IMR-90 (cell line): ENCODE results near the gene MYCBPAP. TPM values are rescaled to one million over a fixed set of nuclear protein-coding genes. Genes with fewer than 3 reads are reported as not detected.
A peak's percentile ranks its signal among the peaks of the same experiment; 100 is the strongest.

Experiments
- ATAC-seq: fragments of 200-7000 bp; cut with Tn5 transposase; 2 replicates; pipeline ENCODE4 v1.9.1; 2020; ENCODE audit warnings: low read depth, mild to moderate bottlenecking, moderate library complexity
- BruUV-seq: library from RNA; stranded (reverse); fragments of 400-500 nt; replicated peaks from 2 replicates; lab custom pipeline; 2021; lab: Mats Ljungman, UMichigan
- CTCF ChIA-PET: fragments of 300-600 bp; formaldehyde crosslinking; extraction: SDS; loops from one replicate; lab custom pipeline; 2021; ENCODE audit warnings: antibody characterized with exemption; lab: Yijun Ruan, JAX
- POLR2A ChIA-PET: fragments of 300-600 bp; sonication (Branson Sonifier 250); formaldehyde crosslinking; loops from one replicate; lab custom pipeline; 2022; ENCODE audit warnings: antibody characterized with exemption; ENCODE audit not compliant: unreplicated experiment; lab: Charles Lee
- DNase-seq: peaks from one replicate; pipeline ENCODE4 v3.0.0; 2013
- H2AFZ ChIP-seq: replicated peaks from 2 replicates; pipeline ENCODE3; 2013; ENCODE audit warnings: low read length, mild to moderate bottlenecking; ENCODE audit not compliant: poor library complexity
- H2AK5ac ChIP-seq: 2 replicates; pipeline ENCODE4 v1.6.1; 2013; ENCODE audit warnings: low read depth, low read length, inconsistent platforms
- H2AK9ac ChIP-seq: replicated peaks from 2 replicates; pipeline ENCODE3; 2013; ENCODE audit warnings: mild to moderate bottlenecking, low read depth, low read length, moderate library complexity; ENCODE audit not compliant: poor library complexity
- H2BK120ac ChIP-seq: 2 replicates; pipeline ENCODE4 v1.6.1; 2013; ENCODE audit warnings: low read depth, low read length, inconsistent platforms
- H2BK15ac ChIP-seq: 3 replicates; pipeline ENCODE4 v1.6.1; 2013; ENCODE audit warnings: low read depth, low read length, inconsistent platforms
- H2BK20ac ChIP-seq: 2 replicates; pipeline ENCODE4 v1.6.1; 2013; ENCODE audit warnings: low read depth, mild to moderate bottlenecking, inconsistent platforms, low read length, moderate library complexity
- H2BK5ac ChIP-seq: 2 replicates; pipeline ENCODE4 v1.6.1; 2013; ENCODE audit warnings: mild to moderate bottlenecking, low read depth, low read length, inconsistent platforms; ENCODE audit not compliant: poor library complexity, severe bottlenecking
- H3K14ac ChIP-seq: replicated peaks from 2 replicates; pipeline ENCODE4 v1.6.1; 2013; ENCODE audit warnings: low read depth, low read length, inconsistent platforms
- H3K18ac ChIP-seq: 2 replicates; pipeline ENCODE4 v1.6.1; 2013; ENCODE audit warnings: low read depth, low read length, control low read depth
- H3K23ac ChIP-seq: 2 replicates; pipeline ENCODE4 v1.6.1; 2013; ENCODE audit warnings: low read depth, low read length, inconsistent platforms
- H3K27ac ChIP-seq: 2 replicates; pipeline ENCODE4 v1.5.1; 2013; ENCODE audit warnings: mild to moderate bottlenecking, control low read depth, low read length; ENCODE audit not compliant: insufficient read depth
- H3K27me3 ChIP-seq: 2 replicates; pipeline ENCODE4 v1.6.1; 2013; ENCODE audit warnings: low read length; ENCODE audit not compliant: control insufficient read depth, insufficient read depth
- H3K36me3 ChIP-seq: 2 replicates; pipeline ENCODE4 v1.6.1; 2013; ENCODE audit warnings: low read length, mixed read lengths; ENCODE audit not compliant: control insufficient read depth, insufficient read depth
- H3K4ac ChIP-seq: 2 replicates; pipeline ENCODE4 v1.6.1; 2013; ENCODE audit warnings: low read depth, low read length, inconsistent platforms
- H3K4me1 ChIP-seq: 2 replicates; pipeline ENCODE4 v1.6.1; 2013; ENCODE audit warnings: low read length, mixed read lengths; ENCODE audit not compliant: control insufficient read depth, insufficient read depth
- H3K4me2 ChIP-seq: 2 replicates; pipeline ENCODE4 v1.6.1; 2013; ENCODE audit warnings: low read depth, mild to moderate bottlenecking, control low read depth, low read length, moderate library complexity
- H3K4me3 ChIP-seq: 2 replicates; pipeline ENCODE4 v1.5.1; 2013; ENCODE audit warnings: low read depth, mild to moderate bottlenecking, control low read depth, low read length, moderate library complexity; ENCODE audit not compliant: insufficient read depth
- H3K56ac ChIP-seq: 2 replicates; pipeline ENCODE4 v1.6.1; 2013; ENCODE audit warnings: low read length, inconsistent platforms; ENCODE audit not compliant: insufficient read depth; ENCODE audit errors: extremely low read depth
- H3K79me1 ChIP-seq, 2 experiments: 2 replicates each; pipeline ENCODE4 v1.6.1; 2013; ENCODE audit warnings: low read length in 2 of 2, inconsistent platforms in 1 of 2, low read depth in 1 of 2
- H3K9ac ChIP-seq: 2 replicates; pipeline ENCODE4 v1.6.1; 2013; ENCODE audit warnings: low read depth, low read length, control low read depth
- H3K9me1 ChIP-seq: 2 replicates; pipeline ENCODE4 v1.6.1; 2013; ENCODE audit warnings: low read length, inconsistent platforms; ENCODE audit not compliant: insufficient read depth
- H3K9me3 ChIP-seq: 2 replicates; pipeline ENCODE4 v1.6.1; 2013; ENCODE audit warnings: low read length; ENCODE audit not compliant: control insufficient read depth, insufficient read depth
- H4K20me1 ChIP-seq: 2 replicates; pipeline ENCODE4 v1.6.1; 2013; ENCODE audit warnings: low read length, inconsistent platforms; ENCODE audit not compliant: insufficient read depth
- H4K5ac ChIP-seq: 2 replicates; pipeline ENCODE4 v1.6.1; 2013; ENCODE audit warnings: mild to moderate bottlenecking, low read depth, low read length, control low read depth
- H4K8ac ChIP-seq, 2 experiments: 2 replicates each; pipeline ENCODE4 v1.6.1; 2013; ENCODE audit warnings: low read depth in 2 of 2, low read length in 2 of 2, control low read depth in 1 of 2, inconsistent platforms in 1 of 2
- H4K91ac ChIP-seq: 2 replicates; pipeline ENCODE4 v1.6.1; 2013; ENCODE audit warnings: low read depth, low read length, inconsistent platforms; ENCODE audit not compliant: insufficient read depth
- BHLHE40 ChIP-seq: fragments of 150-350 bp; IDR thresholded peaks from 2 replicates; pipeline ENCODE4 v1.6.1; 2016; ENCODE audit warnings: mild to moderate bottlenecking, low read depth, low read length
- CEBPB ChIP-seq: IDR thresholded peaks from 2 replicates; pipeline ENCODE4 v1.6.1; 2012; ENCODE audit warnings: low read depth, low read length, improper control_type of control experiment
- CHD1 ChIP-seq: IDR thresholded peaks from 2 replicates; pipeline ENCODE4 v1.6.1; 2012; ENCODE audit warnings: low read depth, low read length, improper control_type of control experiment
- FOS ChIP-seq: fragments of 150-350 bp; IDR thresholded peaks from 2 replicates; pipeline ENCODE4 v1.6.1; 2016; ENCODE audit warnings: low read depth, low read length
- MXI1 ChIP-seq: IDR thresholded peaks from 2 replicates; pipeline ENCODE4 v1.6.1; 2012; ENCODE audit warnings: low read depth, mild to moderate bottlenecking, low read length, moderate library complexity, borderline replicate concordance
- POLR2A ChIP-seq: IDR thresholded peaks from 2 replicates; pipeline ENCODE4 v1.6.1; 2012; ENCODE audit warnings: mild to moderate bottlenecking, low read depth, low read length
- RAD21 ChIP-seq: IDR thresholded peaks from 2 replicates; pipeline ENCODE4 v1.6.1; 2012; ENCODE audit warnings: low read length, improper control_type of control experiment
- RCOR1 ChIP-seq: IDR thresholded peaks from 2 replicates; pipeline ENCODE4 v1.6.1; 2012; ENCODE audit warnings: mild to moderate bottlenecking, low read length, improper control_type of control experiment; ENCODE audit not compliant: insufficient replicate concordance
- RFX5 ChIP-seq: IDR thresholded peaks from 2 replicates; pipeline ENCODE4 v1.8.0; 2012; ENCODE audit warnings: low read depth, mild to moderate bottlenecking, low read length, moderate library complexity
- SMC3 ChIP-seq: fragments of 150-350 bp; IDR thresholded peaks from 2 replicates; pipeline ENCODE4 v1.6.1; 2016; ENCODE audit warnings: low read depth, mild to moderate bottlenecking, antibody characterized with exemption, low read length, moderate library complexity
- WGBS, 2 experiments: methylation state at CpG; one replicate each; pipeline versions ENCODE4 v1.1.5 to v1.1.7; 2013; ENCODE audit warnings: missing lambda C conversion rate in 2 of 2; ENCODE audit not compliant: insufficient read length in 1 of 2; ENCODE audit errors: extremely low coverage in 2 of 2; 5-methylcytosine and 5-hydroxymethylcytosine counted together
- dilution Hi-C: fragments of 300-500 bp; cut with HindIII; formaldehyde crosslinking; loops from one replicate; pipeline ENCODE4 v1.14.3; 2018; ENCODE audit warnings: low sequenced_read_pairs; ENCODE audit not compliant: unreplicated experiment
- in situ Hi-C: fragments of 300-500 bp; cut with MboI; formaldehyde crosslinking; loops from 3 replicates; pipeline ENCODE4 v1.14.3; 2019; ENCODE audit warnings: low sequenced_read_pairs, inconsistent platforms, mixed read lengths
- intact Hi-C: fragments of 100-400 bp; cut with micrococcal nuclease; formaldehyde crosslinking; loops from 2 replicates; pipeline ENCODE4 v1.10.0; 2022
- polyA plus RNA-seq, 3 experiments: library from polyadenylated mRNA; depleted of rRNA; stranded (reverse); fragments of >200 nt; gene quantifications; 2 replicates each; pipeline ENCODE4 v1.2.3, GENCODE V29; 2012; ENCODE audit warnings: low replicate concordance in 1 of 3
- total RNA-seq: library from RNA; depleted of rRNA; stranded (reverse); fragments of >200 nt; gene quantifications from 2 replicates; pipeline ENCODE4 v1.2.3, GENCODE V29; 2012
- TF ChIP-seq, protein P1 (sequence below): fragments of 150-350 bp; IDR thresholded peaks from 2 replicates; pipeline ENCODE4 v1.6.1; 2016; ENCODE audit warnings: low read depth, mild to moderate bottlenecking, low read length, moderate library complexity, borderline replicate concordance
- TF ChIP-seq, protein P2 (sequence below): conservative IDR thresholded peaks from 2 replicates; pipeline ENCODE4 v1.5.1; 2012; ENCODE audit warnings: mild to moderate bottlenecking, low read depth, low read length, improper control_type of control experiment
- TF ChIP-seq, protein P3 (sequence below): fragments of 150-350 bp; IDR thresholded peaks from 2 replicates; pipeline ENCODE4 v1.6.1; 2017; ENCODE audit warnings: mild to moderate bottlenecking, antibody characterized with exemption, low read length, low read depth

Gene MYCBPAP
- total and polyA plus RNA-seq, 2 of the 4 experiments (the other 2 are of a cell fraction), result 0.17 to 0.18 TPM

DNA sequence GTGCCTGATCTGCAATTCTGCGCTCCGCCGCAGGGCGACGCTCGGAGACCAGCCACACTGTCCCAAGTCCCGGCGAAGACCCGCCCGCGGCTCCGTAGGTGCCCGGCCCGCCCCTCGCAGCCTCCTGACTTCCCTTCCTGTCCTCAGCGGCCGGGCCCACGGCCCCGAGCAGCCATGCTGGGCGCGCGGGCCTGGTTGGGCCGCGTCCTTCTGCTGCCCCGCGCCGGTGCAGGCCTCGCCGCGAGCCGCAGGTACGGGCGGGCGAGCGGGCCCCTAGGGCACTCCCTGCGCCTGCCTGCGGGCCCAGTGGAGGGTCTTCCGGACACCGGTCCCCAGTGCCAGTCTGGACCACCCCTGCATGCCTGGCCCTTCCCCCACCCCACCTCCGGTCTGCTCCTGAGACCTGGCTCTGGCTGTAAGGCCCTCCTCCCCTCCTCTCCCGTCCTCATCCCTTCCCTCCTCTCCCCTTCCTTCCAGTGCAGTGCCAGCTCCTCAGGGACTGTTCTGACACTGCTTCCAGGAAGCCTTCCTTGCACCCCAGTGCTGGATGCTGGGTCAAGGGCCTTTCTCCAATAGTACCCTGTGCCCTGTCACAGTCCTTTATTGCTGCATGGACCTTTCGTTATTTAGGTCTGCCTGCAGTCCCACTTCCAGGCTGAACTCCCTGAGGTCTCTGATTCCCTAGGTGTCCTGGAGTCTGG, 38.9 kb downstream of the MYCBPAP start, which contains the start of gene SPATA20:
SPATA20 (plus strand) TSS at position 140 of the 701 bp plus-strand sequence; CDS start at position 175, 35 bp downstream.
- POLR2A ChIA-PET, result no interaction called here
- H3K23ac ChIP-seq, result peak within 1 kb of the TSS; percentile 96
- peak within 1 kb of the TSS; percentile 81 for H2BK5ac ChIP-seq
- peak within 1 kb of the TSS; percentile 65 for H3K27ac ChIP-seq
- H3K4me2 ChIP-seq, result peak within 1 kb of the TSS; percentile 92
- H3K79me1 ChIP-seq, result peaks cover 0 to 18% of the 10 kb centered on the region in 2 experiments; a peak in 2 of 4 replicates
- ATAC-seq (peak; percentile 87), DNase-seq (peak; percentile 84)
- intact Hi-C loops, result loop anchor here (1.0 to 10.0 kb wide), 5 partner anchors 65 to 408 kb away; no protein-coding TSS in a partner anchor
- no peaks in the 10 kb centered on the region for H3K27me3 ChIP-seq
- H3K4me3 ChIP-seq, result peak within 1 kb of the TSS; percentile 70
- 0 out of 2 replicates have a peak, but pooled peaks cover 8% of the 10 kb centered on the region for H4K20me1 ChIP-seq
- peak within 1 kb of the TSS; percentile 99 for H2AK5ac ChIP-seq
- peak within 1 kb of the TSS; percentile 91 for H3K9ac ChIP-seq
- peaks cover 15% of the 10 kb centered on the region; the same call in 1 of the 2 replicates for H3K36me3 ChIP-seq
- peak within 1 kb of the TSS; percentile 100 for H2AK9ac ChIP-seq
- H2BK15ac ChIP-seq, result 0 out of 3 replicates have a peak within 1 kb of the TSS, but pooled peaks have one; percentile 45
- peak within 1 kb of the TSS; percentile 79 for H4K5ac ChIP-seq
- peaks cover 13% of the 10 kb centered on the region for H3K4me1 ChIP-seq
- 7% methylated on average over 27 of the region's 42 CpGs; no CpG with 5 or more reads in 1 of the 2 experiments for WGBS, 2 experiments
- no peaks in the 10 kb centered on the region for H3K9me3 ChIP-seq
- H3K9me1 ChIP-seq, result peaks cover 9% of the 10 kb centered on the region
- H2AFZ ChIP-seq, result peak within 1 kb of the TSS; percentile 92
- peak within 1 kb of the TSS; percentile 96 for H4K91ac ChIP-seq
- peak within 1 kb of the TSS; percentile 88 to 97 for H4K8ac ChIP-seq
- in situ Hi-C loops, result loop anchor here (5.0 to 10.0 kb wide), 4 partner anchors 80 to 408 kb away; no protein-coding TSS in a partner anchor
- dilution Hi-C loops, result no loop called here
- peak within 1 kb of the TSS; percentile 100 for H3K4ac ChIP-seq
- no TSS peak for BruUV-seq
- CTCF ChIA-PET, result interaction anchor here (1.0 kb wide), 2 partner anchors 79 to 148 kb away, joined by 3 to 4 read pairs; no protein-coding TSS in a partner anchor
- peak within 1 kb of the TSS; percentile 86; the same call in 1 of the 2 replicates for H2BK20ac ChIP-seq
- H3K18ac ChIP-seq, result peak within 1 kb of the TSS; percentile 63
- peak within 1 kb of the TSS; percentile 74 for H3K56ac ChIP-seq
- peak within 1 kb of the TSS; percentile 84 for H2BK120ac ChIP-seq
- H3K14ac ChIP-seq, result peak within 1 kb of the TSS; percentile 99
- TF ChIP-seq, protein P1, sequence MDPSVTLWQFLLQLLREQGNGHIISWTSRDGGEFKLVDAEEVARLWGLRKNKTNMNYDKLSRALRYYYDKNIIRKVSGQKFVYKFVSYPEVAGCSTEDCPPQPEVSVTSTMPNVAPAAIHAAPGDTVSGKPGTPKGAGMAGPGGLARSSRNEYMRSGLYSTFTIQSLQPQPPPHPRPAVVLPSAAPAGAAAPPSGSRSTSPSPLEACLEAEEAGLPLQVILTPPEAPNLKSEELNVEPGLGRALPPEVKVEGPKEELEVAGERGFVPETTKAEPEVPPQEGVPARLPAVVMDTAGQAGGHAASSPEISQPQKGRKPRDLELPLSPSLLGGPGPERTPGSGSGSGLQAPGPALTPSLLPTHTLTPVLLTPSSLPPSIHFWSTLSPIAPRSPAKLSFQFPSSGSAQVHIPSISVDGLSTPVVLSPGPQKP, result no peak
- TF ChIP-seq, protein P2, sequence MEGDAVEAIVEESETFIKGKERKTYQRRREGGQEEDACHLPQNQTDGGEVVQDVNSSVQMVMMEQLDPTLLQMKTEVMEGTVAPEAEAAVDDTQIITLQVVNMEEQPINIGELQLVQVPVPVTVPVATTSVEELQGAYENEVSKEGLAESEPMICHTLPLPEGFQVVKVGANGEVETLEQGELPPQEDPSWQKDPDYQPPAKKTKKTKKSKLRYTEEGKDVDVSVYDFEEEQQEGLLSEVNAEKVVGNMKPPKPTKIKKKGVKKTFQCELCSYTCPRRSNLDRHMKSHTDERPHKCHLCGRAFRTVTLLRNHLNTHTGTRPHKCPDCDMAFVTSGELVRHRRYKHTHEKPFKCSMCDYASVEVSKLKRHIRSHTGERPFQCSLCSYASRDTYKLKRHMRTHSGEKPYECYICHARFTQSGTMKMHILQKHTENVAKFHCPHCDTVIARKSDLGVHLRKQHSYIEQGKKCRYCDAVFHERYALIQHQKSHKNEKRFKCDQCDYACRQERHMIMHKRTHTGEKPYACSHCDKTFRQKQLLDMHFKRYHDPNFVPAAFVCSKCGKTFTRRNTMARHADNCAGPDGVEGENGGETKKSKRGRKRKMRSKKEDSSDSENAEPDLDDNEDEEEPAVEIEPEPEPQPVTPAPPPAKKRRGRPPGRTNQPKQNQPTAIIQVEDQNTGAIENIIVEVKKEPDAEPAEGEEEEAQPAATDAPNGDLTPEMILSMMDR, result peak; percentile 99
- TF ChIP-seq SMC3 (peak; percentile 89), CEBPB (no peak), POLR2A (peak; percentile 68), FOS (no peak), RAD21 (peak; percentile 99), RCOR1 (no peak), RFX5 (no peak), CHD1 (no peak), MXI1 (peak; percentile 90), BHLHE40 (peak; percentile 22; the same call in 1 of the 2 replicates)
- TF ChIP-seq, protein P3, sequence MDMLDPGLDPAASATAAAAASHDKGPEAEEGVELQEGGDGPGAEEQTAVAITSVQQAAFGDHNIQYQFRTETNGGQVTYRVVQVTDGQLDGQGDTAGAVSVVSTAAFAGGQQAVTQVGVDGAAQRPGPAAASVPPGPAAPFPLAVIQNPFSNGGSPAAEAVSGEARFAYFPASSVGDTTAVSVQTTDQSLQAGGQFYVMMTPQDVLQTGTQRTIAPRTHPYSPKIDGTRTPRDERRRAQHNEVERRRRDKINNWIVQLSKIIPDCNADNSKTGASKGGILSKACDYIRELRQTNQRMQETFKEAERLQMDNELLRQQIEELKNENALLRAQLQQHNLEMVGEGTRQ, result no peak
